Mammary epithelial cell (primary cell): ENCODE results near the gene RASSF4.

Experiments used
- EZH2 ChIP-seq: IDR thresholded peaks from 2 replicates; pipeline ENCODE4 v1.6.1; 2012; ENCODE audit warnings: low read length, inconsistent platforms, borderline replicate concordance
- TF ChIP-seq, protein P1 (sequence below), 2 donors: IDR thresholded peaks in 1 of 2; conservative IDR thresholded peaks in 1 of 2; 2 replicates each; pipeline ENCODE4 v1.5.1; 2011 to 2012; ENCODE audit warnings: inconsistent platforms in 2 of 2, low read length in 2 of 2, mild to moderate bottlenecking in 2 of 2, control low read depth in 1 of 2, low read depth in 1 of 2; ENCODE audit not compliant: insufficient read depth in 1 of 2; ENCODE audit errors: extremely low read depth in 1 of 2

DNA sequence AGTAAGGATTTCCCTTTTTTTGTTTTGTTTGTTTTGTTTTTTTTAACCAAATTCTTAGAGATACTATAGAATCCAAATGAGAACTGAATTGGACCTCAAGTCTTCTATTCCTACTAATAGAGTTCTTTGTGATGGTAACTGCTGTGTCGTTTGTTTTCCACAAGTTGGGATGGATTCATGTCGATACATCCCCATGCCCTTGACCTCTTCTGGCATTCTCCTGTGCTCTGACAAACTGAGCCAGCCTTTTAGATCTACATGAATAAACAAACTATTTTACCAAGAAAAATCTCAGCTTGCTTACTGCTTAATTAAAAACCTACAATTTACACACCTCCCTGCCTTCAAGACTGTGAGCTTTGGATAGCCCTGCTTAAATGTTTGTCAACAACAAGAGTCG is 45.1 kb downstream of the RASSF4 start:
- TF ChIP-seq, protein P1, sequence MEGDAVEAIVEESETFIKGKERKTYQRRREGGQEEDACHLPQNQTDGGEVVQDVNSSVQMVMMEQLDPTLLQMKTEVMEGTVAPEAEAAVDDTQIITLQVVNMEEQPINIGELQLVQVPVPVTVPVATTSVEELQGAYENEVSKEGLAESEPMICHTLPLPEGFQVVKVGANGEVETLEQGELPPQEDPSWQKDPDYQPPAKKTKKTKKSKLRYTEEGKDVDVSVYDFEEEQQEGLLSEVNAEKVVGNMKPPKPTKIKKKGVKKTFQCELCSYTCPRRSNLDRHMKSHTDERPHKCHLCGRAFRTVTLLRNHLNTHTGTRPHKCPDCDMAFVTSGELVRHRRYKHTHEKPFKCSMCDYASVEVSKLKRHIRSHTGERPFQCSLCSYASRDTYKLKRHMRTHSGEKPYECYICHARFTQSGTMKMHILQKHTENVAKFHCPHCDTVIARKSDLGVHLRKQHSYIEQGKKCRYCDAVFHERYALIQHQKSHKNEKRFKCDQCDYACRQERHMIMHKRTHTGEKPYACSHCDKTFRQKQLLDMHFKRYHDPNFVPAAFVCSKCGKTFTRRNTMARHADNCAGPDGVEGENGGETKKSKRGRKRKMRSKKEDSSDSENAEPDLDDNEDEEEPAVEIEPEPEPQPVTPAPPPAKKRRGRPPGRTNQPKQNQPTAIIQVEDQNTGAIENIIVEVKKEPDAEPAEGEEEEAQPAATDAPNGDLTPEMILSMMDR (conservative IDR thresholded peaks at IDR 0.05 in 1 of 2, IDR thresholded peaks at IDR 0.05 in 1 of 2; ENCODE audit: extremely low read depth in 1 of 2, insufficient read depth in 1 of 2, low read depth in 1 of 2, low read length in 2 of 2), result no peak
- TF ChIP-seq EZH2, result no peak
